A673 (cell line): Measurements from ENCODE around the gene MTX2.

ENCODE experiments used
- EZH2 ChIP-seq: fragments of 200-600 bp; sonication (generic); IDR thresholded peaks from 2 replicates; pipeline ENCODE4 v1.6.1; 2017; ENCODE audit warnings: borderline replicate concordance, low read depth, mild to moderate bottlenecking, mixed read lengths, antibody characterized with exemption, low read length; ENCODE audit not compliant: poor library complexity, severe bottlenecking
- TF ChIP-seq, protein P1 (sequence below): fragments of 300-800, 200-600 bp; sonication (generic); conservative IDR thresholded peaks from 2 replicates; pipeline ENCODE4 v1.5.1; 2017; ENCODE audit warnings: low read depth, mild to moderate bottlenecking, antibody characterized with exemption, low read length, moderate library complexity, mixed read lengths

DNA sequence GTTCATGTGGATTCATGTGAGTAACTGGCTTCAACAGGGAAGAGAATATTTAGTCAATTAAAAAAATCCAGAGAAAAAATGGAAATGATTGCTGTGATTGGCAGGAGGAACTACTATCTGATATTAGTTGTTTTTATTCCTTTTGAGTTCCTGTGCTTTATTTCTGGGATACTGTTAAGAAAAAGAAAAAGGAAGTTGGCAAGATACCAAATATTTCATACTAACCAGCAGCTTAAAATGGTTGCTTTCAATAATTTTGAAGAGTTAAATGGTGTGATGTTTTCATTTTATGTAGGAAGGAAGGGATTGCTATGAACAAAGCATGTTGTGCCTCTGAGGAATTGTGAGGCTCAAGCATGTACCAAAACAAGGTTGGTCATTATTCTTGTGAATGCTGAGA lies 8.1 kb upstream of the MTX2 start:
- TF ChIP-seq, protein P1, sequence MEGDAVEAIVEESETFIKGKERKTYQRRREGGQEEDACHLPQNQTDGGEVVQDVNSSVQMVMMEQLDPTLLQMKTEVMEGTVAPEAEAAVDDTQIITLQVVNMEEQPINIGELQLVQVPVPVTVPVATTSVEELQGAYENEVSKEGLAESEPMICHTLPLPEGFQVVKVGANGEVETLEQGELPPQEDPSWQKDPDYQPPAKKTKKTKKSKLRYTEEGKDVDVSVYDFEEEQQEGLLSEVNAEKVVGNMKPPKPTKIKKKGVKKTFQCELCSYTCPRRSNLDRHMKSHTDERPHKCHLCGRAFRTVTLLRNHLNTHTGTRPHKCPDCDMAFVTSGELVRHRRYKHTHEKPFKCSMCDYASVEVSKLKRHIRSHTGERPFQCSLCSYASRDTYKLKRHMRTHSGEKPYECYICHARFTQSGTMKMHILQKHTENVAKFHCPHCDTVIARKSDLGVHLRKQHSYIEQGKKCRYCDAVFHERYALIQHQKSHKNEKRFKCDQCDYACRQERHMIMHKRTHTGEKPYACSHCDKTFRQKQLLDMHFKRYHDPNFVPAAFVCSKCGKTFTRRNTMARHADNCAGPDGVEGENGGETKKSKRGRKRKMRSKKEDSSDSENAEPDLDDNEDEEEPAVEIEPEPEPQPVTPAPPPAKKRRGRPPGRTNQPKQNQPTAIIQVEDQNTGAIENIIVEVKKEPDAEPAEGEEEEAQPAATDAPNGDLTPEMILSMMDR: no peak
- no peak for TF ChIP-seq EZH2
